ENCODE results near the gene CENPVL1.
A peak's percentile ranks its signal among the peaks of the same experiment; 100 is the strongest.
"Not testable (repeated sequence)": the region's sequence is repeated elsewhere in the genome, so short reads cannot be mapped to it uniquely, and the experiment has no call there.

CENPVL1 gene

DNA sequence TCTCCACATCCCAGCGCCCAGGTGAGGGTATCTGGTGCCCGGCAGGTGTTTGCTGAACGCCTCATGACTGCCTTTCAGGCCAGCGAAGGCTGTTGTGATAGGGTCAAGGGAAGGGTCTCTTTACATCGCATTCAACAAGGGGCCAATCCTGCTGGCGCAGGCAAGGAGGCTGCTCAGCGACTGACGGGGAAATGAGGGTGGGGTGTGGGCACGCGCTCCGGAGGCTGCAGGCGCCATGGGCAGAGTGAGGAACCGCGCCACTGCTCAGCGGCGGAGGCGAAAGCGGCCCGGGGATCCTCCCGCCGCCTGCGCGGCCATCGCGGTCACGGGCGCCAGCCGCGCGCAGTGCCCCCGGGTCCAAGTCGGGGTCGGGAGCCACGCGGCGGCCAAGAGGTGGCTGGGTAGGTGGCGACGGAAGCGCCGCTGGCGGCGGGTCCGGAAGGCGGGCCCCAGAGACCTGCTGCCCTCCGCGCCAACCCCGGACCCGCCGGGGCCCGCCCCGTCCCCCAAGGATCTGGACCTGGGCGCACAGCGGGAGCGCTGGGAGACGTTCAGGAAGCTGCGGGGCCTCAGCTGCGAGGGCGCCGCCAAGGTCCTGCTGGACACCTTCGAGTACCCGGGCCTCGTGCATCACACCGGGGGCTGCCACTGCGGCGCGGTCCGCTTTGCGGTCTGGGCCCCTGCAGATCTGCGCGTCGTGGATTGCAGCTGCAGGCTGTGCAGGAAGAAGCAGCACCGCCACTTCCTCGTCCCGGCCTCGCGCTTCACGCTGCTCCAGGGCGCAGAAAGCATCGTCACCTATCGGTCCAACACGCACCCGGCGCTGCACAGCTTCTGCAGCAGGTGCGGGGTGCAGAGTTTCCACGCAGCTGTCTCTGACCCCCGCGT, at the start of gene CENPVL1:
Gene CENPVL1 (plus strand): TSS at position 236 of the 888 bp plus-strand sequence. CDS start 0 bp downstream, at position 236.
- not testable (repeated sequence) for H3K9me3 ChIP-seq (ENCODE audit: control insufficient read depth, low read depth, low read length); H3K4me3 ChIP-seq (ENCODE audit: low read length); H3K36me3 ChIP-seq (ENCODE audit: control insufficient read depth, low read depth, low read length); H3K27ac ChIP-seq (ENCODE audit: low read length); H3K9ac ChIP-seq (ENCODE audit: low read length); H3K27me3 ChIP-seq (ENCODE audit: control insufficient read depth, insufficient read depth, low read length); H3K4me1 ChIP-seq (ENCODE audit: control insufficient read depth, low read depth, low read length)

DNA sequence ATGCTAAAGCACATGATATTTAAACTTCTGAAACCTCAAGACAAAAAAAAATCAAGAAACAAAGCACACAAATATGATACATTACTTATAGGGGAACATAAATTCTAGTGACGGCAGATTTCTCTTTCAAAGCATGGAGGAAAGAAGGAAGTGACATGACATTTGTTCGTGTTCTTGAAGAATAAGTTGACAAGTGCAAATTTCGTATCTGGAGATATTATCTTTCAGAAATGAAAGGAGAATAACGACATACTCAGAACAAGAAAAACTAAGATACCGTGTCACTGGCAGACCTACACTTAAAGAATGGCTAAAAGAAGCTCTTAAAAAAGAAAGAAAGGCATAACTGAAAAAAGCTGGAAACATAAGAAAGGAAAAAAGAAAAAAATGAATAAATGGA, 44.3 kb upstream of the CENPVL1 start:
- H3K27ac ChIP-seq (ENCODE audit: low read length) = no peak overlapping the region
- H3K27me3 ChIP-seq (ENCODE audit: control insufficient read depth, insufficient read depth, low read length) = no peaks in the 10 kb centered on the region
- no peak overlapping the region for H3K9ac ChIP-seq (ENCODE audit: low read length)
- peaks cover 9% of the 10 kb centered on the region for H3K9me3 ChIP-seq (ENCODE audit: control insufficient read depth, low read depth, low read length)
- no peak overlapping the region for H3K4me3 ChIP-seq (ENCODE audit: low read length)
- no peaks in the 10 kb centered on the region for H3K4me1 ChIP-seq (ENCODE audit: control insufficient read depth, low read depth, low read length)
- no peaks in the 10 kb centered on the region for H3K36me3 ChIP-seq (ENCODE audit: control insufficient read depth, low read depth, low read length)

DNA sequence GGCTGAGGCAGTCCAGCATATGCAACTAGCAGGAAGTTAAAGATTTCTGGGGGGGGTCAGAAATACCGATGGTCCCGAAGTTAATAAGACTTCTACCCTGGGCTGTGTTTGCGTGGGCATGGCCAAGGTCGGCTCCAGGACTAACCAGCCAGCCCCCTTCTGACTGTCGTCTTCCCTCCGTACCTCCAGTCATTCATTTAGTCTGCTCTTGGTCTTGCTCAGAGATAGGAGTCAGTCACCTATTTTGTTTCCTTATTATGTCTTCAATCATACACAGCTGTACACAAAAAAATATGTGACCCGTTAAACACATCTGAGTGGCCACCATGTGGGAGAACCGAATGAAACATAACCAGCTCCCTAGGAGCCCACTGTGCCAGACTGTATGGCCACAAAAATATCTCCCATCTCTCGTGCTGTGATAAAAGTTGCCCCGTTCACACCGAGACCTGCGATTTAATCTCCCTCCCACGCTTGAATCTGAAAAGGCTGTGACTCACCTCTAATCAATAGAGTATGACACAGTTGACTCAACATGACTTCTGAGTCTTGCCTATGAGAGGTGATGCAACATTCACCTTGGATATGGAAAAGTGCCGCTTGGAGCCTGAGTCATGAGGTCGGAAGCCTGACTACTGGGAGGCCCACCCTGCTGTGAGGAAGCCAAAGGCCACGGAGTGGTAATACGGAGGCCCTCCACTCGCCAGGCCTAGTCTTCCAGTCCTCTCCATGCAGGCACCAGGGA, 30.5 kb upstream of the CENPVL1 start:
- H3K27me3 ChIP-seq (ENCODE audit: control insufficient read depth, insufficient read depth, low read length); H3K4me3 ChIP-seq (ENCODE audit: low read length); H3K4me1 ChIP-seq (ENCODE audit: control insufficient read depth, low read depth, low read length); H3K27ac ChIP-seq (ENCODE audit: low read length); H3K36me3 ChIP-seq (ENCODE audit: control insufficient read depth, low read depth, low read length); H3K9me3 ChIP-seq (ENCODE audit: control insufficient read depth, low read depth, low read length); H3K9ac ChIP-seq (ENCODE audit: low read length): not testable (repeated sequence)

DNA sequence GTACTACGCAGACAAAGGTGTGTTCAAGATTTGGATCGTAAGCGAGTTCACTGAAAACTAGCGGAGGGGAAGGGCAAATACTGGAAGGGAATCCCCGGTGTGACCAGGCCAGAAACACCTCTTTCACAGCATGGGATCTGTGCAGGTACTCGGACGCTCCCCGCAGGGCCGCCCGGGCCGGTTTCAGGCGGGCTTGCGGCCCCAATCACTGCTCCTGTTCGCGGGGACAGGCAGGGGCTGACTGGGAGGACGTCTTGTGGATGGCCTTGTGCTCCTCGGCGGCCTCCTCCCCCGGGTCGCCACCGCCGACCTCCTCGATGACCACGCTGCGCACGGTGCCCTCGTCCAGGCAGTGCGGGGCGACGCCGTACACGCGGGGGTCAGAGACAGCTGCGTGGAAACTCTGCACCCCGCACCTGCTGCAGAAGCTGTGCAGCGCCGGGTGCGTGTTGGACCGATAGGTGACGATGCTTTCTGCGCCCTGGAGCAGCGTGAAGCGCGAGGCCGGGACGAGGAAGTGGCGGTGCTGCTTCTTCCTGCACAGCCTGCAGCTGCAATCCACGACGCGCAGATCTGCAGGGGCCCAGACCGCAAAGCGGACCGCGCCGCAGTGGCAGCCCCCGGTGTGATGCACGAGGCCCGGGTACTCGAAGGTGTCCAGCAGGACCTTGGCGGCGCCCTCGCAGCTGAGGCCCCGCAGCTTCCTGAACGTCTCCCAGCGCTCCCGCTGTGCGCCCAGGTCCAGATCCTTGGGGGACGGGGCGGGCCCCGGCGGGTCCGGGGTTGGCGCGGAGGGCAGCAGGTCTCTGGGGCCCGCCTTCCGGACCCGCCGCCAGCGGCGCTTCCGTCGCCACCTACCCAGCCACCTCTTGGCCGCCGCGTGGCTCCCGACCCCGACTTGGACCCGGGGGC, 28.2 kb upstream of the CENPVL1 start:
- not testable (repeated sequence) for H3K9me3 ChIP-seq (ENCODE audit: control insufficient read depth, low read depth, low read length)

DNA sequence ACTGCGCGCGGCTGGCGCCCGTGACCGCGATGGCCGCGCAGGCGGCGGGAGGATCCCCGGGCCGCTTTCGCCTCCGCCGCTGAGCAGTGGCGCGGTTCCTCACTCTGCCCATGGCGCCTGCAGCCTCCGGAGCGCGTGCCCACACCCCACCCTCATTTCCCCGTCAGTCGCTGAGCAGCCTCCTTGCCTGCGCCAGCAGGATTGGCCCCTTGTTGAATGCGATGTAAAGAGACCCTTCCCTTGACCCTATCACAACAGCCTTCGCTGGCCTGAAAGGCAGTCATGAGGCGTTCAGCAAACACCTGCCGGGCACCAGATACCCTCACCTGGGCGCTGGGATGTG, 27.6 kb upstream of the CENPVL1 start, which contains the start of gene CENPVL2:
Gene CENPVL2 (minus strand): TSS at position 112 of the 343 bp plus-strand sequence. CDS start 0 bp downstream, at position 112.
- H3K9ac ChIP-seq (ENCODE audit: low read length); H3K27ac ChIP-seq (ENCODE audit: low read length); H3K4me1 ChIP-seq (ENCODE audit: control insufficient read depth, low read depth, low read length); H3K9me3 ChIP-seq (ENCODE audit: control insufficient read depth, low read depth, low read length); H3K4me3 ChIP-seq (ENCODE audit: low read length); H3K27me3 ChIP-seq (ENCODE audit: control insufficient read depth, insufficient read depth, low read length); H3K36me3 ChIP-seq (ENCODE audit: control insufficient read depth, low read depth, low read length): not testable (repeated sequence)

More for the DNA sequence above, 28.2 kb upstream of the CENPVL1 start:
- not testable (repeated sequence) for H3K27ac ChIP-seq (ENCODE audit: low read length); H3K9ac ChIP-seq (ENCODE audit: low read length); H3K4me1 ChIP-seq (ENCODE audit: control insufficient read depth, low read depth, low read length); H3K36me3 ChIP-seq (ENCODE audit: control insufficient read depth, low read depth, low read length); H3K27me3 ChIP-seq (ENCODE audit: control insufficient read depth, insufficient read depth, low read length); H3K4me3 ChIP-seq (ENCODE audit: low read length)

DNA sequence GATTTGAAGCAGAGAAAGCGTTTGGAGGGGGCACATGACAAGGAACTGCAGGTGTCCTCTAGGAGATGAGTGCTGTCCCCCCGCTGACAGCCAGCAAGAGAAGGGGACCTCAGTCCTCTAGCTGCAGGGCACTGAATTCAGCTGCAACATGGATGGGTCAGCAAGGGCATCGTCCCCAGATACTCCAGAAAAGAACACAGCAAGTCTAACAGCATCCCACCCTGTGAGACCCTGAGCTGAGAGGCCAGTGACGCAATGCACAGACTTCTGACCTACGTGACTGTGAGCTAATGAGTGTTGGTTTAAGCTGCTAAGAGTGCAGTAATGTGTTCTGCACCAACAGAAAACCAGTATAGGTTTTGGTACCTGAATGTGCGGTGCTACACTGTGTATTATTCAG, 16.1 kb upstream of the CENPVL1 start:
- no peak overlapping the region for H3K27ac ChIP-seq (ENCODE audit: low read length)

DNA sequence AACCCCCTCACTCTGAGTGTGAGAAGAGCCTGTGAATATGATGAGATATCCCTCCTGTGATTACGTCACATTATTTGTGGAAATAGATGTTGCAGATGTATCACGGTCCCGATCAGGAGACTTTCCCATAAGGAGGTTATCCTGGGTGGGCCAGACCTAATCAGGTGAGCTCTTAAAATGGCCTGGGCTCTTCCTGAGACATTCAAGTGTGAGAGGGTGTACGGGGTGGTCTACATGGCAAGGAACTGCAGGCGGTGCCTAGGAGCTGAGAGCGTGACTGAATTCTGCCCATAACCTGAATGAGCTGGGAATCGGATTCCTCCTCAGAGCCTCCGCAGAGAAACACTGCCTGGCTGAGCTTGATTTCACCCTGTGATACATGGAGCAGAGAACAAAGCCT, 12.9 kb upstream of the CENPVL1 start:
- Histone ChIP-seq H3K4me3 (ENCODE audit: low read length) (no peak overlapping the region), H3K4me1 (ENCODE audit: control insufficient read depth, low read depth, low read length) (no peaks in the 10 kb centered on the region), H3K9ac (ENCODE audit: low read length) (no peak overlapping the region), H3K9me3 (ENCODE audit: control insufficient read depth, low read depth, low read length) (peaks cover 13% of the 10 kb centered on the region), H3K27me3 (ENCODE audit: control insufficient read depth, insufficient read depth, low read length) (no peaks in the 10 kb centered on the region), H3K27ac (ENCODE audit: low read length) (no peak overlapping the region), H3K36me3 (ENCODE audit: control insufficient read depth, low read depth, low read length) (no peaks in the 10 kb centered on the region)

More for the DNA sequence above, 16.1 kb upstream of the CENPVL1 start:
- Histone ChIP-seq H3K9ac (ENCODE audit: low read length) (no peak overlapping the region), H3K9me3 (ENCODE audit: control insufficient read depth, low read depth, low read length) (peaks cover 13% of the 10 kb centered on the region), H3K36me3 (ENCODE audit: control insufficient read depth, low read depth, low read length) (no peaks in the 10 kb centered on the region), H3K4me1 (ENCODE audit: control insufficient read depth, low read depth, low read length) (no peaks in the 10 kb centered on the region), H3K4me3 (ENCODE audit: low read length) (no peak overlapping the region), H3K27me3 (ENCODE audit: control insufficient read depth, insufficient read depth, low read length) (no peaks in the 10 kb centered on the region)

DNA sequence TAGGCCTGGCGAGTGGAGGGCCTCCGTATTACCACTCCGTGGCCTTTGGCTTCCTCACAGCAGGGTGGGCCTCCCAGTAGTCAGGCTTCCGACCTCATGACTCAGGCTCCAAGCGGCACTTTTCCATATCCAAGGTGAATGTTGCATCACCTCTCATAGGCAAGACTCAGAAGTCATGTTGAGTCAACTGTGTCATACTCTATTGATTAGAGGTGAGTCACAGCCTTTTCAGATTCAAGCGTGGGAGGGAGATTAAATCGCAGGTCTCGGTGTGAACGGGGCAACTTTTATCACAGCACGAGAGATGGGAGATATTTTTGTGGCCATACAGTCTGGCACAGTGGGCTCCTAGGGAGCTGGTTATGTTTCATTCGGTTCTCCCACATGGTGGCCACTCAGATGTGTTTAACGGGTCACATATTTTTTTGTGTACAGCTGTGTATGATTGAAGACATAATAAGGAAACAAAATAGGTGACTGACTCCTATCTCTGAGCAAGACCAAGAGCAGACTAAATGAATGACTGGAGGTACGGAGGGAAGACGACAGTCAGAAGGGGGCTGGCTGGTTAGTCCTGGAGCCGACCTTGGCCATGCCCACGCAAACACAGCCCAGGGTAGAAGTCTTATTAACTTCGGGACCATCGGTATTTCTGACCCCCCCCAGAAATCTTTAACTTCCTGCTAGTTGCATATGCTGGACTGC, 2.8 kb downstream of the CENPVL1 start:
- not testable (repeated sequence) for H3K36me3 ChIP-seq (ENCODE audit: control insufficient read depth, low read depth, low read length); H3K27me3 ChIP-seq (ENCODE audit: control insufficient read depth, insufficient read depth, low read length); H3K4me3 ChIP-seq (ENCODE audit: low read length); H3K9me3 ChIP-seq (ENCODE audit: control insufficient read depth, low read depth, low read length); H3K4me1 ChIP-seq (ENCODE audit: control insufficient read depth, low read depth, low read length); H3K9ac ChIP-seq (ENCODE audit: low read length); H3K27ac ChIP-seq (ENCODE audit: low read length)

DNA sequence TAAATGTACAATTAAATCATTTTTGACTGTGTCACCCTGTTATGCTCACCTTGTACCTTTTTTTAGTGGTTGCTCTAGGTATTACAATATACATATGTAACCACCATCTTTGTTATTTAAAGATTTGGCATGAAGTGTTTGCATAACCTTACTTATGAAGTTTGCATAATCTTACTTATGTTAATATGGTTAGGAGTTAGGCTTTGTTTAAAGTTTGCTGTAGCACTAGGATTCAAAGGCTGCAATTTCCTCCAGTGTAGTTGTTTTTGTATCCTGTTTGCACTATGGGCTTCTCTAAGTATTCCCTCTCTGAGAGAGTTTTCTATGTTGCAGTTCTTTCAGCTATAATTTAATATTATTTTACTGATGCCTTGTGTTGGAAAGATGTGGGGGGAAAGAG, 17.9 kb downstream of the CENPVL1 start:
- Histone ChIP-seq H3K27ac (ENCODE audit: low read length) (no peak overlapping the region), H3K9me3 (ENCODE audit: control insufficient read depth, low read depth, low read length) (peaks cover 5% of the 10 kb centered on the region), H3K4me3 (ENCODE audit: low read length) (peak overlapping the region; percentile 21), H3K27me3 (ENCODE audit: control insufficient read depth, insufficient read depth, low read length) (peaks cover 11% of the 10 kb centered on the region), H3K4me1 (ENCODE audit: control insufficient read depth, low read depth, low read length) (peaks cover 3% of the 10 kb centered on the region), H3K9ac (ENCODE audit: low read length) (no peak overlapping the region), H3K36me3 (ENCODE audit: control insufficient read depth, low read depth, low read length) (no peaks in the 10 kb centered on the region)

DNA sequence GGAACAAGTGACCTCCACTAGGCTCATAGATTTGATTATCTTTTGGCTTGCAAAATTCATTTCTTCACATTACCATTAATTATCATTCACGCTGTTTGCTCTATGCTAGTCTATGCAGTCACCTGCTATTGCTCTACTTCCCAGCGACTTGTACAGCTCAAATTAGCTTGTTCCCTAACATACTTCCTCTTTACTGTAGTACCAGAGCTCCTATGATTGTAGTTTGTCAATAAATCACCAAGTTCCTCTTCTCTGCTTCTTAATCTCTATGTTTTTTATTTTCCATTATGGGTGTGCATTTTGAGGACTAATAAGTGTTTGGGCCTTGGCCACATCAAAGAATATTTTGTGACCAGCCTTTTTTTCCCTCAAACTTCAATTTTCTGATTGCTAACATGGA, 26.8 kb downstream of the CENPVL1 start:
- no peak overlapping the region for H3K4me3 ChIP-seq (ENCODE audit: low read length)
- H3K4me1 ChIP-seq (ENCODE audit: control insufficient read depth, low read depth, low read length) = peaks cover 1% of the 10 kb centered on the region
- no peak overlapping the region for H3K27ac ChIP-seq (ENCODE audit: low read length)
- H3K9ac ChIP-seq (ENCODE audit: low read length) = no peak overlapping the region
- H3K9me3 ChIP-seq (ENCODE audit: control insufficient read depth, low read depth, low read length) = peaks cover 9% of the 10 kb centered on the region
- H3K36me3 ChIP-seq (ENCODE audit: control insufficient read depth, low read depth, low read length) = no peaks in the 10 kb centered on the region
- H3K27me3 ChIP-seq (ENCODE audit: control insufficient read depth, insufficient read depth, low read length) = no peaks in the 10 kb centered on the region

DNA sequence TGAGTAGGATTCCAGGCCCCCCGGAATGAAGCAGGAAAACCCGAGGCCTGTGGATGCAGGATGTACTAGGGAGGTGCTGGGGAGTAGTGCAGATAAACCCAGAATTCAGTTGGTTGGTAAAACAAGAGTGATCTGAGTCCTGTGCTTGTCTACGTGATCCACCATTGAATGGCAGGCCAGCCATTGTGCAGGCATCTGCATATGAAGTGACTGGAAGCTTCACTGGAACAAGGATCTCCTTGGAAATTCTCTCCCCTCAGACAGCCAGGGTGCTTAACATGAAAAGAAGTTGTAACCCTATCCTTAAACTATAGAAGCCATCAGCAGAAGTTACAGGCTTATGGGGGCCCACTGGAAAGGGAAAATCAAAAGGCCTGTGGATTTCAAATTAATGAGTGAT, 32.3 kb downstream of the CENPVL1 start:
- Histone ChIP-seq H3K4me3 (ENCODE audit: low read length) (peak overlapping the region; percentile 84), H3K9ac (ENCODE audit: low read length) (peak overlapping the region; percentile 77)

More for the DNA sequence above, 32.3 kb downstream of the CENPVL1 start:
- Histone ChIP-seq H3K27me3 (ENCODE audit: control insufficient read depth, insufficient read depth, low read length) (no peaks in the 10 kb centered on the region), H3K36me3 (ENCODE audit: control insufficient read depth, low read depth, low read length) (peaks cover 4% of the 10 kb centered on the region), H3K9me3 (ENCODE audit: control insufficient read depth, low read depth, low read length) (no peaks in the 10 kb centered on the region), H3K4me1 (ENCODE audit: control insufficient read depth, low read depth, low read length) (peaks cover 5% of the 10 kb centered on the region), H3K27ac (ENCODE audit: low read length) (no peak overlapping the region)
